ENCODE results near the gene TIMM10. TPM values are rescaled to one million over a fixed set of nuclear protein-coding genes. Genes with fewer than 3 reads are reported as not detected.

The TIMM10 gene
- total RNA-seq, 1 experiment from 2014 or later, result 233 TPM

GRCh38 chr11:57499983-57500461, 30.5 kb downstream of the TIMM10 start:
- Histone ChIP-seq H3K36me3 (ENCODE audit: low read depth, low read length) (no peaks in the 10 kb centered on the region), H3K79me2 (ENCODE audit: low read length) (no peaks in the 10 kb centered on the region), H3K9me2 (replicated peaks; ENCODE audit: low read length) (no peaks in the 10 kb centered on the region), H3K27ac (ENCODE audit: low read length) (no peak overlapping the region), H2AFZ (ENCODE audit: low read length) (peak overlapping the region; percentile 70), H3K4me3 (ENCODE audit: low read length) (peak overlapping the region; percentile 43; the same call in 1 of the 2 replicates), H3K9ac (ENCODE audit: low read length) (no peak overlapping the region), H3K9me3 (ENCODE audit: low read length) (no peaks in the 10 kb centered on the region), H3F3A (ENCODE audit: low read length, unreplicated experiment) (no peaks in the 10 kb centered on the region), H3K27me3 (ENCODE audit: low read length) (no peaks in the 10 kb centered on the region), H3K4me2 (ENCODE audit: low read length) (peak overlapping the region; percentile 75), H3K4me1 (ENCODE audit: insufficient read depth, low read length) (peaks cover 9% of the 10 kb centered on the region; the same call in 1 of the 2 replicates), H4K20me1 (ENCODE audit: low read length) (no peaks in the 10 kb centered on the region)
- peak; percentile 30; the same call in 1 of the 2 replicates for ATAC-seq
- DNase-seq, result no peak
- no TSS peak for BruUV-seq (replicated peaks)
- CTCF ChIA-PET, result no interaction called here
- intact Hi-C loops (cut with micrococcal nuclease), result no loop called here
- TF ChIP-seq EZH2phosphoT487 (IDR thresholded peaks at IDR 0.05; ENCODE audit: borderline replicate concordance, low read length) (no peak), CTCF (conservative IDR thresholded peaks at IDR 0.05; ENCODE audit: low read depth, low read length) (no peak), EZH2 (IDR thresholded peaks at IDR 0.05; ENCODE audit: low read length, unreplicated experiment) (no peak)
- POLR2A ChIA-PET (ENCODE audit: unreplicated experiment), result no interaction called here

GRCh38 chr11:57499413-57499982, 31.1 kb downstream of the TIMM10 start:
- DNase-seq (peak; percentile 92), ATAC-seq (peak; percentile 100)
- POLR2A ChIA-PET (ENCODE audit: unreplicated experiment), result no interaction called here
- Histone ChIP-seq H3K9me2 (replicated peaks; ENCODE audit: low read length) (no peaks in the 10 kb centered on the region), H3K9ac (ENCODE audit: low read length) (no peak overlapping the region), H3K4me3 (ENCODE audit: low read length) (peak overlapping the region; percentile 43; the same call in 1 of the 2 replicates), H3K9me3 (ENCODE audit: low read length) (no peaks in the 10 kb centered on the region), H3F3A (ENCODE audit: low read length, unreplicated experiment) (no peaks in the 10 kb centered on the region), H4K20me1 (ENCODE audit: low read length) (no peaks in the 10 kb centered on the region), H3K36me3 (ENCODE audit: low read depth, low read length) (no peaks in the 10 kb centered on the region), H3K4me2 (ENCODE audit: low read length) (peak overlapping the region; percentile 75), H3K4me1 (ENCODE audit: insufficient read depth, low read length) (peaks cover 9% of the 10 kb centered on the region; the same call in 1 of the 2 replicates), H3K27me3 (ENCODE audit: low read length) (no peaks in the 10 kb centered on the region), H3K27ac (ENCODE audit: low read length) (no peak overlapping the region), H2AFZ (ENCODE audit: low read length) (peak overlapping the region; percentile 70), H3K79me2 (ENCODE audit: low read length) (no peaks in the 10 kb centered on the region)
- TF ChIP-seq EZH2phosphoT487 (IDR thresholded peaks at IDR 0.05; ENCODE audit: borderline replicate concordance, low read length), result no peak
- no peak for TF ChIP-seq CTCF (conservative IDR thresholded peaks at IDR 0.05; ENCODE audit: low read depth, low read length)
- TF ChIP-seq EZH2 (IDR thresholded peaks at IDR 0.05; ENCODE audit: low read length, unreplicated experiment), result no peak
- CTCF ChIA-PET, result no interaction called here
- intact Hi-C loops (cut with micrococcal nuclease), result no loop called here
- no TSS peak for BruUV-seq (replicated peaks)

DNA sequence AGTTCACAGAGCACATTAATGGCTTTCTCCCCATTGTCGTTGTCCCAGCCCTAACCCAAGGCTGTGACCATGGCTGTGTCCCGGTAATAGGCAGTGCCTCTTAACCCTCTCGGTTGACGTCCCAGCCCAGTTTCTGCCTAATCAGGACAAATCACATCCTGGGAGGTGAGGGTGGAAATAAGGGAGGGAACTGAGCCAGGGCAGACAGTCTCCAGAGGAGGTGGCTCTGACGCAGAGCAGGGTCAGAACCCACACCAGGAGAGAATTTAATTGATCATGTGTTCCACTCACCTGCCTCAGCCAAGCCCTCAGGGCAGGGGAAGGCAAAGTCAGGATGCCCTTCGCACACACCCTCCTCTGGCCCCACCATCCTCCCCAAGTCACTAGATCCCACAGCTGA, 32.0 kb downstream of the TIMM10 start:
- no peak for DNase-seq
- H3K4me1 ChIP-seq (ENCODE audit: insufficient read depth, low read length), result peaks cover 9% of the 10 kb centered on the region; the same call in 1 of the 2 replicates

More for the DNA sequence above, 32.0 kb downstream of the TIMM10 start:
- POLR2A ChIA-PET (ENCODE audit: unreplicated experiment), result no interaction called here
- Histone ChIP-seq H3K36me3 (ENCODE audit: low read depth, low read length) (no peaks in the 10 kb centered on the region), H3K9me2 (replicated peaks; ENCODE audit: low read length) (no peaks in the 10 kb centered on the region), H3K4me2 (ENCODE audit: low read length) (no peak overlapping the region), H3K27me3 (ENCODE audit: low read length) (no peaks in the 10 kb centered on the region), H3K9ac (ENCODE audit: low read length) (no peak overlapping the region), H3F3A (ENCODE audit: low read length, unreplicated experiment) (no peaks in the 10 kb centered on the region), H3K4me3 (ENCODE audit: low read length) (no peak overlapping the region), H3K27ac (ENCODE audit: low read length) (no peak overlapping the region), H4K20me1 (ENCODE audit: low read length) (no peaks in the 10 kb centered on the region), H2AFZ (ENCODE audit: low read length) (no peak overlapping the region), H3K79me2 (ENCODE audit: low read length) (no peaks in the 10 kb centered on the region), H3K9me3 (ENCODE audit: low read length) (no peaks in the 10 kb centered on the region)
- no peak for TF ChIP-seq EZH2phosphoT487 (IDR thresholded peaks at IDR 0.05; ENCODE audit: borderline replicate concordance, low read length)
- BruUV-seq (replicated peaks), result TSS peak; percentile 14
- intact Hi-C loops (cut with micrococcal nuclease), result no loop called here
- CTCF ChIA-PET, result no interaction called here
- no peak for ATAC-seq

Measured in PC-3 (cell line).